Measurements from ENCODE around the gene MBD3L2B.

DNA sequence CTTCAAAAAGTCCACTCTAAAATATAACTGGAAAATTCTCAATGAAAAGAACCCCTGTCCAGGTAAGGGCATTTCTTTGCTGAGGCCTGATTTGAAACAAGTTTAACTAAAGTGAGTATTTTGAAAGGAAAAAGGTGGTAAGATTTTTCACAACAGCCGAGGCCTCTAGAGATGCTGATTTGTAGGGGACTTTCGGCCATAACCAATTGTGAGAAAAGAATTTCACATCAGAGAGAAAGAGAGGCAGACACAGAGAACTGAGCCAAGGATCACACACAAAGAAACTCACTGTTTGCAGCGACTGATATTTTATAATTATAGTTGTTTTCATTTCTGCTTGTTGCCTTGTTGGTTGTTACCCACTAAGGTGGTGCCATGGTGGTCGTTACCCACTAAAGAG lies 24.4 kb downstream of the MBD3L2B start:
- TF ChIP-seq POLR2A (IDR thresholded peaks at IDR 0.05; ENCODE audit: low read length) = no peak
- TF ChIP-seq GATA1 (IDR thresholded peaks at IDR 0.05; ENCODE audit: low read depth, low read length) = no peak

Measured in erythroblast (primary cell).